Small intestine (tissue), 4 donors: Measurements from ENCODE around the gene VCP. TPM values are rescaled to one million over a fixed set of nuclear protein-coding genes. Genes with fewer than 3 reads are reported as not detected.

Source experiments
- polyA plus RNA-seq, 4 donors: library from polyadenylated mRNA; stranded (reverse) in 3 of 4; unstranded in 1 of 4; fragments of 200-250 nt in 3 of 4; fragments of 120-200 nt in 1 of 4; gene quantifications; one replicate each; pipeline versions ENCODE4 v1.2.1 to v1.2.3, GENCODE V29; 2013
- donor health status: healthy with polysubstance abuse.
- donor health status: Bipolar disorder and iron deficiency.
- donor health status: healthy.

The VCP gene
- polyA plus RNA-seq, 4 donors = 54.0 to 167 (median 87.1) TPM

Other genes with a start within 250 kb of the VCP start
- gene PHF24, start 114.3 kb downstream of the VCP start, polyA plus RNA-seq = under 1 TPM in 2 of 4 donors, not detected in 2; 0.15 to 0.39 TPM
- 1 to 10 TPM; 2.2 to 6.8 (median 4.1) TPM for gene DNAJB5, start 82.9 kb downstream of the VCP start, polyA plus RNA-seq
- 10 to 100 TPM in 3 of 4 donors, 1 to 10 TPM in 1; 10.0 to 22.9 (median 16.7) TPM for gene FANCG, start 7.3 kb upstream of the VCP start, polyA plus RNA-seq
- gene PIGO, start 24.0 kb upstream of the VCP start, polyA plus RNA-seq = 10 to 100 TPM; 10.8 to 29.9 (median 18.6) TPM
- 100 to 1,000 TPM; 123 to 160 (median 129) TPM for gene STOML2, start 30.5 kb upstream of the VCP start, polyA plus RNA-seq
- gene ATOSB, start 43.2 kb upstream of the VCP start, polyA plus RNA-seq = 10 to 100 TPM in 3 of 4 donors, 1 to 10 TPM in 1; 9.6 to 20.1 (median 14.5) TPM
- gene UNC13B, start 89.4 kb upstream of the VCP start, polyA plus RNA-seq = 10 to 100 TPM; 11.3 to 23.6 (median 14.4) TPM